GM21447 (cell line): ENCODE results near the gene C3orf80.
"Not testable (repeated sequence)": the region's sequence is repeated elsewhere in the genome, so short reads cannot be mapped to it uniquely, and the experiment has no call there.

ENCODE experiments used
- ATAC-seq: cut with Tn5 transposase; IDR thresholded peaks from one replicate; pipeline ENCODE4 v1.9.1; 2021; ENCODE audit not compliant: unreplicated experiment

C3orf80 gene

DNA sequence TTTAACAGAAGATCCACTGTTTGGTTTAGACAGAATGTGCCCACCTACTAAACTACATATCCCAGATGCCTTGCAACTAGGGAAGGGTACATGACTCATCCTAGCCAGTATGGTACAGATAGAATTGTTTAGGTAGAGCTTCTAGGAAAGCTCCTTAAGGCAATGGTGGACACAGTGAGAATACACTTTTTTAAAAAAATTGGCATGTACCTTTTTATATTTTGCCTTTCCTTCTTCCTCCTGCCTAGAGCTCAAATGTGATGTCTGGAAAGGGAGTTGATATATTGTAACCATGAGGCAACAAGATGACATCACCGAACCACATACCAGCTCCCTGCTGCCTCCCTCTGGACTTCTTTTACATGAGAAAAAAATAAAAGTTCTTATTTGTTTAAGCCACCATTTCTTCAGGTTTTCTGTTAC, 14.4 kb upstream of the C3orf80 start:
- ATAC-seq, result no peak

DNA sequence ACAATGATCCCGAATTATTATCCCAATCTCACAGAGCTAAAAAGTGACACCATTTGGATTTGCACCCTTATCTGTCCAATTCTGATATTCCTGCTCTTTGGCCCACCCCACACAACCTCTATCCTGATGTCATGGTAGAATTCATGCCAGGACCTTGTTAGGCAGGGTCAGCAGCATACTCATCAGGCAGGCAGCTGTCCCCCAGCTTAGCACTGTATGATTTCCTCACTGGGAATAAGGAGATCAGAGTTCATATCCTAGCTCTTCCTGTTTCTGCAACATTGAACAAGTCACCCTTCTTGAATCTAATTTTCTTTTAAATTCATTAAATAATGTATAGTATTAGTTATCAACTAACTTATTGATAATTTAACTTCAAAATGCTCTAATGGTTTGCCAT, 12.0 kb upstream of the C3orf80 start:
- no peak for ATAC-seq

DNA sequence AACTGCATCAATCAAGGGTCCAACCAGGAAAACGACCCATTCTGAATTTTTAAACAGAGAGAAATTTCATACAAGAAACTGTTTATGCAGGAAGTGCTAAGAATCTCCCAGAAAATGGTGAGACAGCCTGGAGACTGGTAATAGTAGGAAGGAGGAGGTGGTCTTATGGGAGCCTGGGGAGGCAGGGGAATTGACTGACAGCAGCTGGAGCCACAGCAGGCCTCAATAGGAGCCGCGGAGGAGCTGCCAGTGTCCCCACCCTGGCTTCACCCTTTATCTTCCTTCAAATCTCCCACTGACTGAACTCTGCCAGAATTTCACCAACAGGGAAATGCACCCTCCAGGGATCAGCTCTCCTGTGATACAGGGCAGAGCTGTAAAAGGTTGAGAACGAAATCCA, 7.5 kb upstream of the C3orf80 start:
- no peak for ATAC-seq

DNA sequence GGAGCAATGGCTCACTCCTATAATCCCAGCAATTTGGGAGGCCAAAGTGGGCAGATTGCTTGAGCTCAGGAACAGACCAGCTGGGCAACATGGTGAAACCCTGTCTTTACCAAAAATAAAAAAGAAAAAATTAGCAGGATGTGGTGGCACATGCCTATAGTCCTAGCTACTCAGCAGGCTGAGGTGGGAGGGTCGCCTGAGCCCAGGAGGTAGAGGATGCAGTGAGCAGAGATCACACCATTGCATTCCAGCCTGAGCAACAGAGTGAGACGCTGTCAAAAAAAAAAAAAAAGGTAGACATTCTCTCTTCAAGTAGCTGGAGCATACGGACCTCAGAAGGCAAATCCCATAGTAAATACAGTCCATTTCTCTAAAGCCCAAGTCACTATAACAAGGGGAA, 7.1 kb upstream of the C3orf80 start:
- ATAC-seq, result no peak

DNA sequence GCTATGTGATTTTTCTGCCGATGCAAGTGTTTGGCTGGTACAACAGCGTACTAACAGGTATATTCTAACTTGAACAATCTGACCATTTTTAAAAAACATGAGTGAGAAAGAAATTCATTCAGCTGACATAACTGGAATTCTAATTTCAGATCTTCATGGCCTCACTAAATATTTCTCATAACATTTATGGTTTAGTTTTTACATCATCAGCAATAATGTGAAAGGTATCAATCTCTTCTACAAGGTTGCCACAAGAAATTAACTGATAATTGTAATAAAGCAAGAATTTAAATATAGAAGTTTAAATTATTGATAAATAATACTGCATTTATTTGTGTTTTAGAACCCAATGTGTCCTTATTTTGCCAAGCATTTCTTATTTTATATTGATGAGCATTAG, 5.2 kb upstream of the C3orf80 start:
- ATAC-seq, result no peak

DNA sequence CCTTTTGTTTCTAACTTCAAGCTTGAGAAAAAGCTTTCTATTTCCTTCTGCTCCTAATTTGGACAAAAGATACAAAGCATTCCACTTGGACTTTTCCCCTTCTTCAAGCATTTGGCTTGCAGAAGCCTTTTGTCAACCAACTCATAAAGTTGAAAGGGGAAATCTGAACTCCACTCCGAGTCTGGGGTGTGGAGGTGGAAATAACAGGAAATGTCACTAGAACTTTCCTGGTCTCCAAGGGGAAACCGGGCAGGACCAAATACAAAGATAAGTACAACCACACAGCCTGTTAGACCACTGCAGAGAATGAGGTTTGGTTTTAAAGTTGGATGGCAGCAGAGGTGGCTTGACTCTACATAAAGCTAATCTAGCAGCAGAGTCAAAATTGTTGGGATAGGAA, 4.2 kb upstream of the C3orf80 start:
- no peak for ATAC-seq

DNA sequence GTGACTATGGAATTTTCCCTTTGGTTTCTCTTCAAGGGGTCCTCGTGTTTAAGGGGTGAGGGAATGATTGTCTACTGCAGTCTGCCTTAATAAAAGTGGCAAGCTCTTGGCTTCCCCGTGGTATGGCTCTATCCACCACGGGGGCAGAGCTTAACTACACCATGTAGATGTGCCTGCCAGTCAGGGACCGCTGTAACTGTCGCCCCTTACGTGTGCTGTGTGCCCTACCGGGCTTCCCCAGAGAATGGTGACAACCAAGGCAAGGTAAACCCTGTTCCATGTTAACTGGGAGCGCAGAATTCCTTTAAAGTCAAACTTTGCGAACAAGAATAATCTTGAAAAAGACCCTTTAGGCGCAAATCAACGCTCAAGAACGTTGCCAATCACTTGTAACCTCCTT, 966 bp upstream of the C3orf80 start:
- ATAC-seq, result no peak

DNA sequence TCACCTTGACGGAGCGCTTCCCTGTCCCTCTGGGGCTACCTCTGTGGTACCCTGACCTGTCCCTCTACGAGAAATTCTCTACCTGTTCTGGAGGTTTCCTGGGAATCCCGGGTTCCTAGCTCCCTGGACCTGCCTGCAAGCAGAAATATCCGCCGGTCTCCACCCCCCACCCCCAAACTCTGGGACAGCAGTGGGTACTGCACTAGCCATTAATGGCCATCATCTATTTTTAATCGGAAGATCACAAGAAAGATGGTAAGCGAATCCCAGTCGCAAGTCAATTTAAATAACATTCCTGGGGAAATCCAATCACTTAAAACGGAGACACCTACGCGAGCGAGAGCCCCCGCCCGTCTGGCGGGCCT, 429 bp upstream of the C3orf80 start:
- ATAC-seq, result no peak

DNA sequence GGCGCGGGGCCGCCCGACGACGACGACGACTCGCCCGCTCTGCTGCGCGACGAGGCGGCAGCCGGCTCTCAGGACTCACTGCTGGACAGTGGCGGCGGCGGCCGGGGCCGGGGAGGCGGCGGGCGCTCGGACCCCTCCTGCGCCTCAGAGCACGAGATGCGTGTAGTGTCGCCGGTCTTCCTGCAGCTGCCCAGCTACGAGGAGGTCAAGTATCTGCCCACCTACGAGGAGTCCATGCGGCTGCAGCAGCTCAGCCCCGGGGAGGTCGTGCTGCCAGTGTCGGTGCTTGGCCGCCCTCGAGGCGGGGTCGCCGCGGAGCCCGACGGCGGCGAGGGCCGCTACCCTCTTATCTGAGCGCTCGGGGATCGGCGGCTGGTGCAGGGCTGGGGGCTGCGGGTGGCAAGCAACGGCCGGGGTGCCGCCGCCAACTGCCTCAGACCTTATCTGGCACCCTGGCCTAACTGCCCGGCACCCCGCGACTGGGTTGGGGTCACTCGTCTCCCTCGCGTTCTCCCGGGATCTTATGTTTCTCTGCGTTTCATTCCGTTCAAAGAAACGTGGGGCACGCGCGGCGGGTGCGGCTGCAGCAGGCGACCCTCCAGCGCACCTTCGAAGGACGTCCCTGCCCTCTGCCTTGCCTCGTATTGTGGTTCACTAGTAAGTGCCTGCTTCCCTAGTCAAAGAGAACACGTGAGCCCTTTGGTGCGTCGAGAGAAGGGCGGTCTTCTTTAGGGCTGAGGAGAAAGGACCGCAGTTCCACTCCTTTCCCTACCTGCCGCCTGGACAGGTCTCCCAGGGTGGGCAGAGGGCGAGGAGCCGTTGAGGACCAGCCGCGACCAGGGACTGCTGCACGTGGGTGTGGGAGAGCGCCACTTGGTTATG, 1.0 kb downstream of the C3orf80 start:
- ATAC-seq, result peak; percentile 27

DNA sequence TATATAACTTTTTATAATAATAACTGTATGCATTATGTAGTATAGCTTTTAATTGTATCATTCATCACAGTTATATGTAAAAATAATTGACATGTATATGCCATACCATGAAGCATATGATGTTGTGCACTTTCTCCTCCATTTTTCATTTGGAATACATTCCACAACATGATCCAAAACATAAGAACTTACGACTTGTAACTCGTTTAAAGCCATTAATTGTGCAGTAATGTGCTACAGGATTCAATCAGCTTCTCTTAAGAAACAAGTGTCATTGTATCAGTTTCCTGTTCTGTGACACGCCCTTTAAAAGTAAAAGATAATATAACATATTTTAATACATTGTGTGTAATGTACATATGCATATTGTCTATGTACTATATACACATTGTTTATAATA, 2.2 kb downstream of the C3orf80 start:
- ATAC-seq, result no peak

DNA sequence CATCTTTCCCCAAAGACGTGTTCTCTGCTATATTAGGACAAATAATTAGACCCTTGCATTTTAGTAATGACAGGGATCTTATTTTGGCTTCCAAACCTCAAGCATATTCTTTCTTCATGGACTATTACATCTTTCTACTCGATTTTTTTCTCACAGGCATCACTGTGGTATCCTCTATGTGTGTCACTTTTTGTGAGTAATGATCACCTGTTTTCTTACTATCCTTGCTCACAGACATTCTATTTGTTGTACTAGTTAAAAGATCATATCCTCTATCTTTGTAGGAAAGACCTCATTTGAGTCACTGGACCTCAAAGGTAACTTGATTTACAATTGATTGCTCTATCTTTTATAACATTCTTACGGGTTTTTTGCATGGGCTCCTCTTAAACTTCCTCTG, 6.8 kb downstream of the C3orf80 start:
- no peak for ATAC-seq

DNA sequence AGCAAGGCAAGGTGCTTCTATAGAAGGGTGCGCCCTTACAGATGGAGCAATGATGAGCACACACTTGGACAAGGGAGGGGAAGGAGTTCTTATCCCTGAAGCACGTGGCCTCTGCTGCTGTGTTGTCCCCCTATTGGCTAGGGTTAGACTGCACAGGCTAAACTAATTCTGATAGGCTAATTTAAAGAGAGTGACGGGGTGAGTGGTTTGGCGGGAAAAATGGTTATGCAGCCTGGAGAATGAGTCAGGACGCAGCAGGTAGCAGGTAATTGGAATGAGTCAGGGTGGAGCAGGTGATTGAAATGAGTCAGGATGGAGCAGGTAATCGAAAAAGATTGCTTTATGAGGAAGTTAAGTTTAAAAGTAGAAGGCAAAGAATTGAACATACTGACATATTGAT, 15.5 kb downstream of the C3orf80 start:
- not testable (repeated sequence) for ATAC-seq

DNA sequence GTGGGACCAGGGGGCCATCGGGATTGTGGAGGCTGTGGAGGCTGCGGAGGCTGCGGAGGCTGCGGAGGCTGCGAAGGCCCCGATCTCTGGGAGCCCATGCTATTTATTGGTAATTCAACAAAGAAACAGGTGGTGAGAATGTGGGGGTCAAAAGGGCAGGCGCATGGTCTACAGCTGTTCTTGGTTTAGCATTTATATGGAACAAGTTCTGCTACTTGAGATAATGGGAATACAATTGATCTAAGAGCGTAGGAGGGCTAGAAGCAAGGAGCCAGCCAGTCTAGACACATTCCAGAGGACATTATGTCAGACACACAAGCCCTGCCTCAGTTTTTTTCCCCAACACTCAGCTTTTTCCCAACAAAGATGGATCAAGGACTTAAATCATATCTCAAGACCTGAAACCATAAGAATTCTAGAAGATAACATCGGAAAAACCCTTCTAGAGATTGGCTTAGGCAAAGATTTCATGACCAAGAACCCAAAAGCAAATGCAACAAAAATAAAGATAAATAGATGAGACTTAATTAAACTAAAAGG, 20.1 kb downstream of the C3orf80 start:
- ATAC-seq, result no peak

DNA sequence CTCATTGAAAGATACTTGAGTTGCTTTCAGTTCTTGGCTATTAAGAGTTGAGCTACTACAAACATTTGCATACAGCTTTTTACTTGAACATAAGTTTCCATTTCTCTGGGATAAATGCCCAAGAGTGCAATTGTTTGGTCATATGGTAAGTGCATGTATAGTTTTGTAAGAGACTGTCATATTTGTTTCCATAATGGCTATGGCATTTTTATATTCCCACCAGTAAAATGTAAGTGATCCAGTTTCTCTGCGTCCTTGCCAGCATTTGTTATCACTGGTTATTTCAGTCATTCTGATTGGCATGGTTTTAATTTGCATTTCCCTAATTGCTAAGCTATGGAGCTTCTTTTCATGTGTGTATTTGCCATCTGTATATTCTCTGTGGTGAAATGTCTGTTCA, 22.5 kb downstream of the C3orf80 start:
- no peak for ATAC-seq

DNA sequence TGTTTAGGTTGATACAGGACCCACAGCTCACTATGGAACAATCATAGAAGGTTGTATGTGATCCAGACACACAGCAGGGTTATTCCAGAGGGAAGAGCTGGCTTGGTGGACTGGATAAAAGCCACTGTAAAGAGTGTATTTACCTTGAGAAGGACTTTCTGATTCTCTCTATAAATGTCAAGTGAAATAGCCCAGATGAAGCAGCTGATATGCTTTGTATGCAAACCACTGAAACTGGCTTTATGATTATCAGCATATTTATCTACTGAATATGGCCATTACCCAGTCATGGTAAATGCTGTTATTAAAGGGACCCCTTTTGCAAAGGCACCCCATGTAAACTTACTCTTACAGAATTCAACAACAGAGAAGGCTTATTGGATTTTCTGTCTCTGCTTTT, 28.1 kb downstream of the C3orf80 start:
- no peak for ATAC-seq

DNA sequence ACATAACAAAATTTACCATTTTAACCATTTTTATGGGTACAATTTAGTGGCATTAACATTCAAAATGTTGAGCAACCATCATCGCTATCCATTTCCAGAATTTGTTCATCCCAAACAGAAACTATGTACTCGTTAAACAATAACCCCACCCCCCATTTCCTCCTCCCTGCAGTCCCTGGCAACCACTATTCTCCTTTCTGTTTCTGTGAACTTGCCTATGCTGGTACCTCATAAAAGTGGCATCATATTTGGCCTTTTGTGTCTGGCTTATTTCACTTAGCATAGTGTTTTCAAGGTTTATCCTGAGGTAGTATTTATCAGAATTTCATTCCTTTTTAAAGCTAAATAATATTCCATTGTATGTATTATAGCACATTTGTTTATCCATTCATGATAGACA, 32.4 kb downstream of the C3orf80 start:
- ATAC-seq, result no peak

DNA sequence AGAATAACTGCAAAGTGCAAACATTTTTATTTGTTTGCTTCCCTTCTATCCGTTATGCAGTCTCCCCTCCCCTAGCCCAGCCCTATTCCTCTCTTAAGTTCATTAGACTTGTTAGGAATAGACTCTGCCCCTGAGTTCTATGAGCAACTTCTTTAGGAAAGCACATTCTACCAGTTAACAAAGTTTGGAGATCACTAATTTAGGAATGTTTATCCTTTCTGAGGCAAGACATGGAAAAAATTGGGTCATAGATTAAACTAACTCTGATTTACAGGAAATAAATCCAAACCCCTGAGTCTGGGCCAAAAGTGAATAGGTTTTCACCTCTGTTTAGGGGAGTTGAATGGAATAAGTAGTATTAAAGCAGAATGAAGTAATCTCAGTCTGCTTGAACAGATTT, 34.4 kb downstream of the C3orf80 start:
- ATAC-seq, result no peak

DNA sequence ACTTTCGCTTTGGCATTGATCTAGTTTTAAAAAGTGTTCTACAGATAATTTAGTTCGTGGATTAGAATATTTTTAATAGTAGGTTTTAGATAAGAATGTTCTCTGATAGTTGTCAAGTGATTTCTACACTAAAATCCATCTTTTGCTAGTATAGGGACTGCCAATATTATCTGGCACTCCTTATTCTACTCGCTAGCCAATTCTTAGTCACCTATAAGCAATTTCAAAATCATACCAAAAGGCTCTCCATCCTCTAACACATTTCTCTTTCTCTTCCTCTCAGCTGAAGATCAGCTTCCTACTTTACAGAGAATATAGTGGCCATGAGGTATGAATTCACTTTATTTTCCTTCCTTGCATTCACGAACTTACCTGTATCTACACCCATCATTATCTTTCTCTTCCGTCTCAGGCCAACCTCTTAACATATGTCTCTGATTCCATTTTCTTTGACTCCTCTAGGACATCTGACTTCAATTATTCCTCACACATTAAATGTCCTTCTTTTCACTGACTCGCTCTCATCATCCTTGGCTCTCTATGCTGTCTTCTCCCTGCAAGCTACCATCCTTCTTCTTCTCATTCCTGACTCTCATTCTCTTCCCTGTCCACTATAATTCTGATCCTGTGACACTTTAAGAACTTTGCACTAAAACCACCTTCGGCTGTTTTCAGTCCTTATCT, 35.5 kb downstream of the C3orf80 start:
- no peak for ATAC-seq

DNA sequence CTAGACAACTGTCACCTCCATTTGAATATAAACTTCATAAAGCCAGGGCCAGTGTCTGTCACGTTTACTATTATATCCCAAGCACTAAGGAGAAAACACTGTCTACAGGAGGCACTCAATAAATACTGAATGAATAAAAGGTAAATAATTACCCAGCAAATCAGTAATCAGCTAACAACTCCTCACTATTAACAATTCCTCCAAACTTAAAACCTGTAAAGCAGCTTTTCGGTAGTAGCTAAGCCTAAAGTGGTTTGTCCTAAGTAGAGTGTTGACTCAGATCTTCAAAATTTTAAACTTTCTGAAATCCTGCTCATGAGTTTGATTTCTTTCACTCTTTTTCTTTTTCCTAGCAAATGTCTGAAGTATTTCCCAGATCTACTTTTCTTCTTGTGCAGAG, 39.9 kb downstream of the C3orf80 start:
- no peak for ATAC-seq
